Peyer's patch (tissue), 4 donors: ENCODE measurements around the gene SKA1.

ENCODE experiments used
- POLR2A ChIP-seq, 2 donors: fragments of 450-650 bp; IDR thresholded peaks; one replicate each; pipeline ENCODE4 v1.5.1; 2017; ENCODE audit warnings: antibody characterized with exemption in 2 of 2, mild to moderate bottlenecking in 2 of 2, moderate library complexity in 2 of 2
- TF ChIP-seq, protein P1 (sequence below), 6 experiments: fragments of 450-650 bp in 4 of 6; fragments of 200-600 bp in 2 of 6; sonication (generic) in 1 of 6; IDR thresholded peaks; one replicate each; pipeline ENCODE4 v1.5.1; 2017 to 2019; ENCODE audit warnings: antibody characterized with exemption in 6 of 6, mild to moderate bottlenecking in 3 of 6, moderate library complexity in 1 of 6

DNA sequence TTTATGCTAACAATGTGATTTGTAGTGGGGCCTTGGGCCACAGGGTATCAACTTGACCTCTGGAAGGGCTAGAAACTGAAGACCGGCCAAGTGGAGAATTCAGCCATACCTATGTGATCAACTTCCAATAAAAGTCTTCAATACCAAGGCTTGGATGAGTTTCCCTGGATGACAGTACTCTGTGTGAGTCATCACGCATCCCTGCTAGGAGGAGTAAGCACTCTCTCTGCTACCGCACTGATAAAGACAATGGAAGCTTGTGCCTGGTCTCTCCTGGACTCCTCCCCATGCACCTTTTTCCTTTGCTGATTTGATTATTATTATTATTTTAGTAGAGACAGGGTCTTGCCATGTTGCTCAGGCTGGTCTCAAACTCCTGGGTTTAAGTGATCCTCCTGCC is 58.1 kb downstream of the SKA1 start:
- TF ChIP-seq, protein P1, sequence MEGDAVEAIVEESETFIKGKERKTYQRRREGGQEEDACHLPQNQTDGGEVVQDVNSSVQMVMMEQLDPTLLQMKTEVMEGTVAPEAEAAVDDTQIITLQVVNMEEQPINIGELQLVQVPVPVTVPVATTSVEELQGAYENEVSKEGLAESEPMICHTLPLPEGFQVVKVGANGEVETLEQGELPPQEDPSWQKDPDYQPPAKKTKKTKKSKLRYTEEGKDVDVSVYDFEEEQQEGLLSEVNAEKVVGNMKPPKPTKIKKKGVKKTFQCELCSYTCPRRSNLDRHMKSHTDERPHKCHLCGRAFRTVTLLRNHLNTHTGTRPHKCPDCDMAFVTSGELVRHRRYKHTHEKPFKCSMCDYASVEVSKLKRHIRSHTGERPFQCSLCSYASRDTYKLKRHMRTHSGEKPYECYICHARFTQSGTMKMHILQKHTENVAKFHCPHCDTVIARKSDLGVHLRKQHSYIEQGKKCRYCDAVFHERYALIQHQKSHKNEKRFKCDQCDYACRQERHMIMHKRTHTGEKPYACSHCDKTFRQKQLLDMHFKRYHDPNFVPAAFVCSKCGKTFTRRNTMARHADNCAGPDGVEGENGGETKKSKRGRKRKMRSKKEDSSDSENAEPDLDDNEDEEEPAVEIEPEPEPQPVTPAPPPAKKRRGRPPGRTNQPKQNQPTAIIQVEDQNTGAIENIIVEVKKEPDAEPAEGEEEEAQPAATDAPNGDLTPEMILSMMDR (IDR thresholded peaks at IDR 0.05) = no peak
- TF ChIP-seq POLR2A (IDR thresholded peaks at IDR 0.05) = no peak
